ENCODE measurements around the gene RFX1. TPM values are rescaled to one million over a fixed set of nuclear protein-coding genes. Genes with fewer than 3 reads are reported as not detected.
"Not testable (repeated sequence)": the region's sequence is repeated elsewhere in the genome, so short reads cannot be mapped to it uniquely, and the experiment has no call there.

RFX1 gene
- total RNA-seq, 1 experiment from 2014 or later = 3.1 TPM

- DNase-seq (ENCODE audit: low read depth) = no peak
Measured at GRCh38 chr19:14027856-14028450, 21.8 kb upstream of the RFX1 start, which contains the start of gene RLN3. Gene RLN3, plus strand, starts transcription at chr19:14028148. Its CDS starts 57 bp downstream, at chr19:14028205.

- DNase-seq (ENCODE audit: low read depth) = not testable (repeated sequence)
Measured at GRCh38 chr19:14026652-14027192, 20.6 kb upstream of the RFX1 start.

- DNase-seq (ENCODE audit: low read depth) = peak; percentile 74
Measured at GRCh38 chr19:14023404-14024235, 17.5 kb upstream of the RFX1 start.

GRCh38 chr19:14022469-14022868 is 16.3 kb upstream of the RFX1 start:
- no peak for DNase-seq (ENCODE audit: low read depth)

- DNase-seq (ENCODE audit: low read depth) = no peak
Measured at GRCh38 chr19:14021474-14021873, 15.4 kb upstream of the RFX1 start.

- DNase-seq (ENCODE audit: low read depth) = not testable (repeated sequence)
Measured at GRCh38 chr19:14019739-14020138, 13.6 kb upstream of the RFX1 start.

- no peak for DNase-seq (ENCODE audit: low read depth)
Measured at GRCh38 chr19:14019100-14019499, 13.0 kb upstream of the RFX1 start.

- DNase-seq (ENCODE audit: low read depth) = no peak
Measured at GRCh38 chr19:14015524-14016035, 9.5 kb upstream of the RFX1 start.

GRCh38 chr19:14012378-14012915 is 6.3 kb upstream of the RFX1 start:
- no peak for DNase-seq (ENCODE audit: low read depth)

GRCh38 chr19:14006766-14007562 is 844 bp upstream of the RFX1 start:
- no peak for DNase-seq (ENCODE audit: low read depth)

GRCh38 chr19:14005349-14006084 is 603 bp downstream of the RFX1 start:
- DNase-seq (ENCODE audit: low read depth) = peak; percentile 56

- no peak for DNase-seq (ENCODE audit: low read depth)
Measured at GRCh38 chr19:14004619-14005348, 1.3 kb downstream of the RFX1 start.

- DNase-seq (ENCODE audit: low read depth) = no peak
Measured at GRCh38 chr19:14003251-14004055, 2.7 kb downstream of the RFX1 start.

GRCh38 chr19:14002571-14003250 is 3.4 kb downstream of the RFX1 start:
- DNase-seq (ENCODE audit: low read depth) = no peak

GRCh38 chr19:14000691-14001375 is 5.3 kb downstream of the RFX1 start:
- no peak for DNase-seq (ENCODE audit: low read depth)

GRCh38 chr19:13999085-13999484 is 7.0 kb downstream of the RFX1 start:
- no peak for DNase-seq (ENCODE audit: low read depth)

- no peak for DNase-seq (ENCODE audit: low read depth)
Measured at GRCh38 chr19:13998426-13998825, 7.7 kb downstream of the RFX1 start.

- DNase-seq (ENCODE audit: low read depth) = no peak
Measured at GRCh38 chr19:13997631-13997962, 8.5 kb downstream of the RFX1 start.

All from HT1080 (cell line).